CD14-positive monocyte (primary cell): ENCODE results near the gene SNAI3. TPM values are rescaled to one million over a fixed set of nuclear protein-coding genes. Genes with fewer than 3 reads are reported as not detected.

Experiments used
- DNase-seq, 3 donors: peaks; one replicate each; pipeline ENCODE4 v3.0.0-alpha.2; 2011 to 2022
- H2AFZ ChIP-seq: 2 replicates; pipeline ENCODE4 v1.6.0; 2012; ENCODE audit warnings: mild to moderate bottlenecking, low read depth, low read length, inconsistent platforms; ENCODE audit not compliant: insufficient read depth, poor library complexity, severe bottlenecking
- H3K27ac ChIP-seq, 2 donors: 1 replicate in 1 of 2; 2 replicates in 1 of 2; pipeline ENCODE4 v1.5.1; 2012 to 2013; ENCODE audit warnings: low read length in 2 of 2, control low read depth in 1 of 2, inconsistent platforms in 1 of 2, low read depth in 1 of 2, mild to moderate bottlenecking in 1 of 2
- H3K27me3 ChIP-seq, 2 donors: one replicate each; pipeline versions ENCODE4 v1.6.0 to v1.6.1; 2011 to 2013; ENCODE audit warnings: low read length in 2 of 2; ENCODE audit not compliant: control insufficient read depth in 2 of 2, insufficient read depth in 2 of 2
- H3K36me3 ChIP-seq, 2 donors: replicated peaks in 1 of 2; 1 replicate in 1 of 2; 2 replicates in 1 of 2; pipeline versions ENCODE4 v1.5.1 to v1.6.1; 2012 to 2013; ENCODE audit warnings: low read length in 2 of 2, control low read depth in 1 of 2, inconsistent platforms in 1 of 2, mild to moderate bottlenecking in 1 of 2; ENCODE audit not compliant: insufficient read depth in 2 of 2, control insufficient read depth in 1 of 2
- H3K4me1 ChIP-seq, 2 donors: 1 replicate in 1 of 2; 2 replicates in 1 of 2; pipeline versions ENCODE4 v1.5.1 to v1.6.1; 2012 to 2013; ENCODE audit warnings: low read length in 2 of 2, control low read depth in 1 of 2, inconsistent platforms in 1 of 2, mild to moderate bottlenecking in 1 of 2, moderate library complexity in 1 of 2; ENCODE audit not compliant: insufficient read depth in 2 of 2, control insufficient read depth in 1 of 2
- H3K4me2 ChIP-seq: replicated peaks from 2 replicates; pipeline ENCODE3; 2012; ENCODE audit warnings: low read length, moderate library complexity, mild to moderate bottlenecking; ENCODE audit not compliant: poor library complexity, severe bottlenecking; ENCODE audit errors: extremely low read depth
- H3K4me3 ChIP-seq, 3 experiments: fragments of 200-600 bp in 1 of 3; sonication (generic) in 1 of 3; replicated peaks in 1 of 3; 1 replicate in 2 of 3; 2 replicates in 1 of 3; pipeline ENCODE4 v1.5.1; 2011 to 2013; ENCODE audit warnings: low read length in 3 of 3, mild to moderate bottlenecking in 3 of 3, control low read depth in 2 of 3, low read depth in 2 of 3, inconsistent platforms in 1 of 3, moderate library complexity in 1 of 3
- H3K79me2 ChIP-seq: 2 replicates; pipeline ENCODE4 v1.6.0; 2012; ENCODE audit warnings: mild to moderate bottlenecking, control low read depth, inconsistent platforms, low read length, moderate library complexity; ENCODE audit not compliant: insufficient read depth
- H3K9ac ChIP-seq: 2 replicates; pipeline ENCODE4 v1.6.0; 2017; ENCODE audit warnings: low read length, mild to moderate bottlenecking; ENCODE audit not compliant: insufficient read depth, poor library complexity, severe bottlenecking
- H3K9me3 ChIP-seq, 2 donors: replicated peaks in 1 of 2; 1 replicate in 1 of 2; 2 replicates in 1 of 2; pipeline versions ENCODE4 v1.5.1 to v1.6.1; 2012 to 2013; ENCODE audit warnings: low read length in 2 of 2, control low read depth in 1 of 2; ENCODE audit not compliant: control insufficient read depth in 1 of 2, insufficient read depth in 1 of 2
- H4K20me1 ChIP-seq: 2 replicates; pipeline ENCODE4 v1.6.0; 2012; ENCODE audit warnings: mild to moderate bottlenecking, low read length, control low read depth, moderate library complexity; ENCODE audit not compliant: insufficient read depth
- H3K27ac Mint-ChIP-seq, 7 donors: one replicate each; pipeline ENCODE4 v1.8.0; 2020; ENCODE audit warnings: mild to moderate bottlenecking in 7 of 7, mixed read lengths in 7 of 7, moderate library complexity in 6 of 7, inconsistent platforms in 2 of 7
- H3K27me3 Mint-ChIP-seq, 3 donors: one replicate each; pipeline ENCODE4 v1.8.0; 2021 to 2022; ENCODE audit warnings: low read depth in 3 of 3, mild to moderate bottlenecking in 3 of 3, mixed read lengths in 3 of 3, moderate library complexity in 3 of 3, inconsistent platforms in 1 of 3
- H3K36me3 Mint-ChIP-seq, 2 donors: one replicate each; pipeline ENCODE4 v1.8.0; 2020; ENCODE audit warnings: mixed read lengths in 2 of 2, inconsistent platforms in 1 of 2, mild to moderate bottlenecking in 1 of 2
- H3K4me1 Mint-ChIP-seq: one replicate; pipeline ENCODE4 v1.8.0; 2020; ENCODE audit warnings: mild to moderate bottlenecking, mixed read lengths
- H3K4me3 Mint-ChIP-seq, 2 donors: one replicate each; pipeline ENCODE4 v1.8.0; 2020; ENCODE audit warnings: mild to moderate bottlenecking in 2 of 2, mixed read lengths in 2 of 2, moderate library complexity in 1 of 2
- H3K9me3 Mint-ChIP-seq, 7 donors: one replicate each; pipeline ENCODE4 v1.8.0; 2020 to 2022; ENCODE audit warnings: mixed read lengths in 7 of 7, mild to moderate bottlenecking in 6 of 7, moderate library complexity in 6 of 7, inconsistent platforms in 2 of 7
- WGBS: methylation state at CpG from one replicate; pipeline ENCODE4 v1.1.5; 2013; ENCODE audit warnings: missing lambda C conversion rate; ENCODE audit not compliant: insufficient coverage; 5-methylcytosine and 5-hydroxymethylcytosine counted together
- intact Hi-C, 2 donors: fragments of 100-400 bp; cut with micrococcal nuclease; formaldehyde crosslinking; loops; one replicate each; pipeline versions ENCODE4 v1.15.0 to v1.15.1; 2023
- polyA plus RNA-seq, 3 donors: library from polyadenylated mRNA; depleted of rRNA in 1 of 3; unstranded in 2 of 3; stranded (reverse) in 1 of 3; fragments of 300-500 nt in 2 of 3; fragments of >200 nt in 1 of 3; fragmentation: Illumina TruSeq in 2 of 3; gene quantifications; 1 replicate in 2 of 3; 2 replicates in 1 of 3; pipeline ENCODE4 v1.2.3, GENCODE V29; 2012 to 2021
- TF ChIP-seq, protein P1 (sequence below): fragments of 200-600 bp; IDR thresholded peaks from one replicate; pipeline ENCODE4 v1.8.0; 2022; ENCODE audit warnings: antibody characterized with exemption, mild to moderate bottlenecking

Gene SNAI3
- polyA plus RNA-seq, 3 donors, result 4.2 to 6.4 (median 5.3) TPM

DNA sequence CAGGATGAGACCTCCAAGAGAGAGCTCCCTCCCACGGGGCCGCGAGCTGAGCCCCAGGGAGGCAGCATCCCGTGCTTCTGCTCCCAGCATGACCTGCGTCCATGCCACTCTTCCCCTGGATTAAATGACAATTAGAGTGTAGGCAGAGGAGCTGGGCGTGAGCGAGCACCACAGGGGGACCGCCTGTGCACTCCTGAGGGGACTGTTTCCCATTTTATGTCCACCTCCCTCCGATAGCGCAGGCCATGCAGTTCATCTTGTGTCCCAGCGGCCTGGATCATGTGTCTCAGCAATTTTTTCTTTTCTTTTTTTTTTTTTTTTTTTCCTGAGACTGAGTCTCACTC, 53.7 kb downstream of the SNAI3 start:
- peaks cover 15% of the 10 kb centered on the region for H3K4me1 Mint-ChIP-seq

DNA sequence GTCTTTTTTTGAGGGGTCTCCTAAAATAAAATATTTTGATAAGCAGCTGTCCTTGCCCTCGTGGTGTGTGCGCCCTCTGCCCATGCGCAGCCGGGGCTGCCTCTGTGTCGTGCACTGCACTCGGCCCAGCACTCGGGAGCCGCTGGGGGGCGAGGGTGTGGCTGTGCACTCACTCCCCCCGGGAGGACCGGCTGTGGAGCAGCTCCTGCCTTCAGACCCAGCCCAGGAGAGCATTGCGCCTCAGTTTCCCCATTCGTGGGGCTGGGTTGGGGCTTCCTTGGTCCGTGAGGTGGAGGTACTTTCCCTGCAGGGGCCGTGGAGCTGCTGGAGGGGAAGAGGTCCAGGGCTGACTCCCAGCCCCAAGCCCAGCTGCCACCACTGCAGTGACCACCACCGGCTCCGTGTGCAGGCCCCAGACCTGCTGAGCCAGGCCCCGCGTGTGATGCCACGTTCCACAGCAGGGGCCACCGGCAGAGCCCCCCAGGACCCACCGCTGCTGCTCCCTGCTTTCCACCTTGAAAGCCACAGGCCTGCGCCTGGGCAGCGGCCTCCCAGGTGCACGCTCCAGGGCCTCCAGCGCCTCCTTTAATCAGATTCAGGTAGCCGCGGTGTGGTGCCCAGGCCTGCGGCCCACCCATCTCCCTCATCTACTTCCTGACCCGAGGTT, 54.3 kb downstream of the SNAI3 start:
- Histone ChIP-seq H4K20me1 (peaks cover 23% of the 10 kb centered on the region), H3K9ac (no peak overlapping the region), H3K4me3 (no peak overlapping the region), H3K4me2 (no peak overlapping the region), H3K36me3 (peaks cover 42 to 51% of the 10 kb centered on the region in 2 donors), H3K27me3 (peaks cover 0 to 18% of the 10 kb centered on the region in 2 donors), H2AFZ (no peak overlapping the region), H3K9me3 (no peaks in the 10 kb centered on the region), H3K79me2 (no peaks in the 10 kb centered on the region), H3K27ac (no peak overlapping the region), H3K4me1 (peaks cover 21 to 26% of the 10 kb centered on the region in 2 donors)
- Mint-ChIP-seq H3K27me3 (peaks cover 15 to 34% (median 20%) of the 10 kb centered on the region in 3 donors), H3K4me1 (peaks cover 11% of the 10 kb centered on the region), H3K4me3 (no peak overlapping the region), H3K27ac (no peak overlapping the region), H3K36me3 (peaks cover 43 to 62% of the 10 kb centered on the region in 2 donors), H3K9me3 (peaks cover 0 to 1% (median 0%) of the 10 kb centered on the region in 7 donors)
- intact Hi-C loops, result loop anchor here in 1 of 2 donors (10.0 kb wide), 1 partner anchor 53 kb away; the partner anchor contains the start of gene SNAI3
- no peak for DNase-seq
- TF ChIP-seq, protein P1, sequence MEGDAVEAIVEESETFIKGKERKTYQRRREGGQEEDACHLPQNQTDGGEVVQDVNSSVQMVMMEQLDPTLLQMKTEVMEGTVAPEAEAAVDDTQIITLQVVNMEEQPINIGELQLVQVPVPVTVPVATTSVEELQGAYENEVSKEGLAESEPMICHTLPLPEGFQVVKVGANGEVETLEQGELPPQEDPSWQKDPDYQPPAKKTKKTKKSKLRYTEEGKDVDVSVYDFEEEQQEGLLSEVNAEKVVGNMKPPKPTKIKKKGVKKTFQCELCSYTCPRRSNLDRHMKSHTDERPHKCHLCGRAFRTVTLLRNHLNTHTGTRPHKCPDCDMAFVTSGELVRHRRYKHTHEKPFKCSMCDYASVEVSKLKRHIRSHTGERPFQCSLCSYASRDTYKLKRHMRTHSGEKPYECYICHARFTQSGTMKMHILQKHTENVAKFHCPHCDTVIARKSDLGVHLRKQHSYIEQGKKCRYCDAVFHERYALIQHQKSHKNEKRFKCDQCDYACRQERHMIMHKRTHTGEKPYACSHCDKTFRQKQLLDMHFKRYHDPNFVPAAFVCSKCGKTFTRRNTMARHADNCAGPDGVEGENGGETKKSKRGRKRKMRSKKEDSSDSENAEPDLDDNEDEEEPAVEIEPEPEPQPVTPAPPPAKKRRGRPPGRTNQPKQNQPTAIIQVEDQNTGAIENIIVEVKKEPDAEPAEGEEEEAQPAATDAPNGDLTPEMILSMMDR, result no peak
- WGBS, result 95% methylated on average over 25 of the region's 30 CpGs

More for the DNA sequence above, 53.7 kb downstream of the SNAI3 start:
- H3K4me1 ChIP-seq, result peaks cover 21 to 26% of the 10 kb centered on the region in 2 donors
- intact Hi-C loops, result loop anchor here in 1 of 2 donors (10.0 kb wide), 1 partner anchor 52 kb away; the partner anchor contains the start of gene SNAI3
- WGBS, result 97% methylated on average over 11 of the region's 11 CpGs
- H3K4me3 Mint-ChIP-seq, result no peak overlapping the region
- peaks cover 38 to 46% of the 10 kb centered on the region in 2 donors for H3K36me3 ChIP-seq
- no peak for DNase-seq
- H3K9me3 ChIP-seq, result no peaks in the 10 kb centered on the region
- H3K9me3 Mint-ChIP-seq, result peaks cover 0 to 5% (median 2%) of the 10 kb centered on the region in 7 donors
- peaks cover 0 to 23% of the 10 kb centered on the region in 2 donors for H3K27me3 ChIP-seq
- H3K27ac Mint-ChIP-seq, result peak overlapping the region in 1 of 7 donors; percentile 58
- TF ChIP-seq, protein P1, result no peak
- no peak overlapping the region for H3K9ac ChIP-seq
- H3K27me3 Mint-ChIP-seq, result peaks cover 20 to 39% (median 25%) of the 10 kb centered on the region in 3 donors
- peaks cover 41 to 57% of the 10 kb centered on the region in 2 donors for H3K36me3 Mint-ChIP-seq
- H3K27ac ChIP-seq, result no peak overlapping the region
- no peak overlapping the region for H2AFZ ChIP-seq
- no peak overlapping the region for H3K4me3 ChIP-seq
- no peak overlapping the region for H3K4me2 ChIP-seq
- no peaks in the 10 kb centered on the region for H3K79me2 ChIP-seq
- peaks cover 23% of the 10 kb centered on the region for H4K20me1 ChIP-seq
